NCI-H774 (cell line): Measurements from ENCODE around the gene DDX17.

Source experiments
- DNase-seq: peaks from one replicate; lab custom pipeline; 2025; lab: John Stamatoyannopoulos, UW

DDX17 gene

GRCh38 chr22:38448945-38449745 is 57.0 kb downstream of the DDX17 start:
- no peak for DNase-seq

- DNase-seq, result no peak
Observed at GRCh38 chr22:38446018-38446601, 60.0 kb downstream of the DDX17 start.

GRCh38 chr22:38444783-38445182 is 61.3 kb downstream of the DDX17 start:
- no peak for DNase-seq

GRCh38 chr22:38443628-38444521 is 62.2 kb downstream of the DDX17 start:
- DNase-seq, result no peak

GRCh38 chr22:38442967-38443627 is 63.0 kb downstream of the DDX17 start:
- DNase-seq, result no peak

- DNase-seq, result no peak
Observed at GRCh38 chr22:38441620-38442287, 64.4 kb downstream of the DDX17 start.

- DNase-seq, result no peak
Observed at GRCh38 chr22:38440747-38441350, 65.3 kb downstream of the DDX17 start.

- DNase-seq, result no peak
Observed at GRCh38 chr22:38437416-38437815, 68.7 kb downstream of the DDX17 start.

- no peak for DNase-seq
Observed at GRCh38 chr22:38436629-38437395, 69.3 kb downstream of the DDX17 start.

- no peak for DNase-seq
Observed at GRCh38 chr22:38435965-38436364, 70.1 kb downstream of the DDX17 start.

GRCh38 chr22:38435010-38435409 is 71.1 kb downstream of the DDX17 start:
- no peak for DNase-seq

GRCh38 chr22:38433871-38434270 is 72.2 kb downstream of the DDX17 start:
- no peak for DNase-seq
